ENCODE data around the gene EDRF1. TPM values are rescaled to one million over a fixed set of nuclear protein-coding genes. Genes with fewer than 3 reads are reported as not detected.

Gene EDRF1
- total RNA-seq, 1 experiment from 2014 or later = 24.1 TPM

DNA sequence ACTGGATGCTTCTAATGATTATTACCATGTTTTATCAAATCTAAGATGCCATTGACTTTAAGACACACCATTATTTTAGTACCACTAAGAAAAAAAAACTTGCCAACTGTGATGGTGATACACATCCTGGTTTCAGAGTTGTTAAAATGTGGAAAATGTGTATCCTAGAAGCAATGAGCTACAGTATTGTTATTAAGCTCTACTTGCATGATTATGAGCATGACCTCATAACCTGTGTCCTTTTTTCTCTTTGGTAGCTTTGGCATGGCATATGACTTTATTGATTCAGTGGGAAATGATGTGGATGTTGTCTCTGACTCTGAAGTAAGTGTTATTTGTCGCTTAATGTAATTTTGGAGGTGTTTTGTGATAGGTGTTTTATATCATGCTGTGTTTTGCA is 3.3 kb downstream of the EDRF1 start:
- TF ChIP-seq CTCF (IDR thresholded peaks at IDR 0.05; ENCODE audit: unreplicated experiment) = no peak
- ChIA-PET POLR2A (no interaction called here), CTCF (no interaction called here)
- intact Hi-C loops (cut with micrococcal nuclease) = no loop called here
- H3K4me3 Mint-ChIP-seq (ENCODE audit: unreplicated experiment) = no peak overlapping the region
- BruUV-seq (replicated peaks) = no TSS peak
- DNase-seq (ENCODE audit: unreplicated experiment) = no peak
- H3K4me1 Mint-ChIP-seq (ENCODE audit: insufficient read depth, unreplicated experiment) = peaks cover 5% of the 10 kb centered on the region
- peaks cover 62% of the 10 kb centered on the region for H3K36me3 Mint-ChIP-seq (ENCODE audit: insufficient read depth, unreplicated experiment)
- H3K27ac Mint-ChIP-seq (ENCODE audit: low read depth, unreplicated experiment) = no peak overlapping the region
- no peaks in the 10 kb centered on the region for H3K27me3 Mint-ChIP-seq (ENCODE audit: insufficient read depth, unreplicated experiment)
- H3K9me3 Mint-ChIP-seq (ENCODE audit: unreplicated experiment) = no peaks in the 10 kb centered on the region

DNA sequence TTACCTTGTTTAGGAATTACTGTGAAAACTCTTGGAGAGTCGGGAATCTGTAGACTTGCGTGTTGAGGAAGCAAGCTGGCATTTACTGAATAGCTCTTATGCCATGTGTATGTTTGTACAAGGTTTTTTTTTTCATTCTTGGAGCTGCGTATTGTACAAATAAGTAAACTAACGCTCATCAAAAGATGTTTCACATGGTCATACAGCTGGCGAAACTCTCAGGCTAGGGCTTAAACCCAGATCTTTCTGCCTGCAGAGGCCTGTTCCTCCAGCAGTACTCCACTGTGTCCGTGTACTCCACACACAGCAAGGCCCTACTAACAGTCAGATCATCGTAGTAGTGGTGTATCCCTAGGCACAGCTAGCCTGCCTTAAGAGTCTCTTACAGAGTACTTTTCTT is 7.4 kb downstream of the EDRF1 start:
- ChIA-PET POLR2A (no interaction called here), CTCF (interaction anchor here (1.7 kb wide), 1 partner anchor 59 kb away, joined by 5 read pairs; no protein-coding TSS in a partner anchor)
- no peak for TF ChIP-seq CTCF (IDR thresholded peaks at IDR 0.05; ENCODE audit: unreplicated experiment)
- Mint-ChIP-seq H3K4me1 (ENCODE audit: insufficient read depth, unreplicated experiment) (peaks cover 5% of the 10 kb centered on the region), H3K36me3 (ENCODE audit: insufficient read depth, unreplicated experiment) (peaks cover 94% of the 10 kb centered on the region), H3K27me3 (ENCODE audit: insufficient read depth, unreplicated experiment) (no peaks in the 10 kb centered on the region), H3K9me3 (ENCODE audit: unreplicated experiment) (no peaks in the 10 kb centered on the region), H3K27ac (ENCODE audit: low read depth, unreplicated experiment) (no peak overlapping the region), H3K4me3 (ENCODE audit: unreplicated experiment) (no peak overlapping the region)
- DNase-seq (ENCODE audit: unreplicated experiment) = no peak
- intact Hi-C loops (cut with micrococcal nuclease) = no loop called here
- BruUV-seq (replicated peaks) = no TSS peak

DNA sequence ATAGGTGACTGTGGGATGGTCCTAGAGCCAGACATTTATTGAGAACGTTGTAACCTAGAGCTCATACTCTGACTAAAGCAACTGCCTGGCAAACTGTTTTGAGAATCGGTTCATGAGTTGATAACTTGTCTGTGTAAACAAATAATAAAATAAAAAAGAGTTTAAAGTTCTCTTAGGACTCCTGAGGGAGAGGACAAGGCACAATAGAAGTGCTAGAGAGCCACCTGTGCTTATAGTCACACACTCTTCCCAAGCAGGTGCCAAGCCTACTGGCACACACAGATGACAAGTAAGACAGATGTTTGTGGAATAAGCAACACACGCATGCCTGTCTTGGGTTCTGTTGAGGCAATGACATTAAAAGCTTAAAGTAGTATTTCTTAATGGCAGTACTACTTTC is 7.9 kb downstream of the EDRF1 start:
- no peak for TF ChIP-seq CTCF (IDR thresholded peaks at IDR 0.05; ENCODE audit: unreplicated experiment)
- BruUV-seq (replicated peaks) = no TSS peak
- no peak overlapping the region for H3K27ac Mint-ChIP-seq (ENCODE audit: low read depth, unreplicated experiment)
- peaks cover 5% of the 10 kb centered on the region for H3K4me1 Mint-ChIP-seq (ENCODE audit: insufficient read depth, unreplicated experiment)
- CTCF ChIA-PET = interaction anchor here (1.7 kb wide), 1 partner anchor 58 kb away, joined by 5 read pairs; no protein-coding TSS in a partner anchor
- POLR2A ChIA-PET = no interaction called here
- no peak for DNase-seq (ENCODE audit: unreplicated experiment)
- H3K4me3 Mint-ChIP-seq (ENCODE audit: unreplicated experiment) = no peak overlapping the region
- H3K27me3 Mint-ChIP-seq (ENCODE audit: insufficient read depth, unreplicated experiment) = no peaks in the 10 kb centered on the region
- no peaks in the 10 kb centered on the region for H3K9me3 Mint-ChIP-seq (ENCODE audit: unreplicated experiment)
- peaks cover 94% of the 10 kb centered on the region for H3K36me3 Mint-ChIP-seq (ENCODE audit: insufficient read depth, unreplicated experiment)
- intact Hi-C loops (cut with micrococcal nuclease) = no loop called here

DNA sequence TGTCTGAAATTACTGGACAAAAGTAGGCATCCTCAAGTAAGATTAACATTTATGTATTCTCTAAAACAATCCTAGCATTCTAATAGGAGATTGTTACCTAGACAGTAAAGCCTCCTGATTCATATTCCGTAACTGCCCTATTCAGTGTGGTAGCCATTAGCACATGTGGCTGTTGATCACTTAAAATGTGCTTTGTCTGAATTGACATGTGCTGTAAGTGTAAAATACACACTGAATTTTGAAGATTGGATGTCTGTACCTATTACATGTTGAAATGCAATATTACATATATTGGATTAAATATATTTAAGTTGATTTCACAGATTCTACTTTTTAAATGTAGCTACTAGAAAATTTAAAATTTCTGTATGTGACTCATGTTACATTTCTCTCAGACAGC is 14.6 kb downstream of the EDRF1 start:
- Mint-ChIP-seq H3K27ac (ENCODE audit: low read depth, unreplicated experiment) (no peak overlapping the region), H3K9me3 (ENCODE audit: unreplicated experiment) (no peaks in the 10 kb centered on the region), H3K36me3 (ENCODE audit: insufficient read depth, unreplicated experiment) (peaks cover 97% of the 10 kb centered on the region), H3K4me3 (ENCODE audit: unreplicated experiment) (no peak overlapping the region), H3K27me3 (ENCODE audit: insufficient read depth, unreplicated experiment) (no peaks in the 10 kb centered on the region), H3K4me1 (ENCODE audit: insufficient read depth, unreplicated experiment) (no peaks in the 10 kb centered on the region)
- ChIA-PET POLR2A (no interaction called here), CTCF (no interaction called here)
- DNase-seq (ENCODE audit: unreplicated experiment) = no peak
- no peak for TF ChIP-seq CTCF (IDR thresholded peaks at IDR 0.05; ENCODE audit: unreplicated experiment)
- BruUV-seq (replicated peaks) = no TSS peak
- intact Hi-C loops (cut with micrococcal nuclease) = no loop called here

Measured in MCF 10A (cell line).